Right renal cortex interstitium (tissue), 3 donors: ENCODE measurements around the gene GRIFIN. TPM values are rescaled to one million over a fixed set of nuclear protein-coding genes. Genes with fewer than 3 reads are reported as not detected.

ENCODE experiments used
- DNase-seq, 3 donors: peaks; one replicate each; pipeline ENCODE4 v3.0.0-alpha.2; 2013; ENCODE audit warnings: low read depth in 3 of 3, low spot score in 2 of 3
- polyA plus RNA-seq, 3 donors: library from polyadenylated mRNA; unstranded; fragments of 120-200 nt; gene quantifications; one replicate each; pipeline ENCODE4 v1.2.1, GENCODE V29; 2013; ENCODE audit not compliant: insufficient read length in 3 of 3

Gene GRIFIN
- polyA plus RNA-seq, 3 donors: not detected

DNA sequence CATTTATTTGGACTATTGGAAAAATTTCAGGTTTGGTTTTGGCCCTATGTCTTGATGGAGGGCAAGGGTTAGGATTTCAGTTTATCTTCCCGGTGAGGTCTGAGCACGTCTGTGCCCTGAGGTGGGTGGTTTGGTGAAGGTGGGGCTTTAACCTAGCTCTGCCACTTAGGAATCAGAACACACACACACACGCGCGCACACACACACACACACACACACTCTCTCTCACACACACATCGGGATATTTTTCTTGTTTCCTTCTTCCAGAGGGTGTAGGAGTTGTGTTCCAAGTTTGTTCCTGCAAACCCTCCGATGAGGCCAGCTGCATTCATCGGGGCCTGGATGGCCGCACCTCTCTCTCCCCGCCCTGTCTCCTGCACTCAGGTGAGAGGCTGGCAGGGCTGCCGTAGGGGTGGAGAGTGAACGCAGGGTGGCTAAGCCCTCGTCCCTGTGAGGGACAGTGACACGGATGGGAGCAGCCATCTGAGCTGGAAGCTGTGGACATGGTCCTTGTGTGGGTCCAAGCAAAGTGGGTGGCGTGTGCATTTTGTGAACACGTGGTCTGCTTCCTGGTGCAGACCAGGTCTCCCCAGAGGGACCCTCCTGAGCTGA, 38.6 kb downstream of the GRIFIN start:
- DNase-seq: no peak

DNA sequence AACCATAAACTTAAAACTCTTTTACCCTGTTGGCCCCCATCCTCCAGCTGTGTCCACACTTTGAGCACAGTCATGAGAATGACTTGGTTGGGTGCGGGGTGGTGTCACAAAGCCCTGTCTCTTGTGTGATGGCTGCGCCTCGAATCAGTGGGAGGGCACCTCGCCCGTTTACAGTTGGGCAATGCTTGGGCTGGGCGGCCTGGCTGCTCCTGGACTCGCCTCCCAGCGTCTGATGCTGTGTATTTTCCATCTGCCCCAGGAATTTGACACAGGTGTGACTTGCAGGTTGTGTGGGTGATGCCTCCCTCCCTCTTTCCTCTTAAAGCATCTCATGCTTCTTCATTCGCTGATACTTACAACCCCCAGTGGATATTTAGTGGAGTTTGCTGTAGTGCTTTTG, 39.1 kb downstream of the GRIFIN start:
- DNase-seq: no peak

DNA sequence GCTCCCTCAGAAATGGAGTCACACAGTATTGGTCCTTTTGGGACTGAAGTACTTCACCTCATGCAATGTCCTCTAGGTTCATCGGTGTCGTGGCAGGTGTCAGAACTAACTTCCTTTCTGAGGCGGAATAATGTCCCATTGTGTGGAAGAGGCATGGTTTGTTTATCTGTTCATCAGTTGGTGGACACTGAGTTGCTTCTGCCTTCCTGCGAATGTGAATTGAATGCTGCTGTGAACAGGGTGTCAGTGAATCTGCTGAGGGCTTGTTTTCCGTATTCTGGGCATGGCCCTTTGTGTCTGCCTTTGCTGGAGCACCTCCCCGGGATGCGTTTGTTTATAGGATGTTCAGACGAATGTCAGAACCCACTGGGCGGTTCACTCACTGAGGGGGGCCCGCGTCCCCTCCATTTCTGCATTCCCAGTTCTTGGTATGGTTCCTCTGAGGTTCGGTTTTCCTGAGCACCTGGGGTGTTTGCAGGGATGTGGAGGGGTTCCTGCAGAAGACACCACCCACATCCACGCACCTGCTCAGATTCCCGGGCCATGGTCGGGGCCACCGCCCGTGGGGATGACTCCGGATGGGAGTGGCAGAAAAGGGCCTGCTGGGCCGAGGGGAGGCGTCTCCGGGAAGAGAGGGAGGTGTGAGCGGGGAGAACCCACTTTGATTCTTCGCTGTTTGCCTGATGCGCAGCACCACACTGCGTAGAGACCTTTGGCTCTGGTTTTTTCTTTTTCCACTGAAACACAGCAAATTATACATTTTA, 39.7 kb downstream of the GRIFIN start:
- no peak for DNase-seq

DNA sequence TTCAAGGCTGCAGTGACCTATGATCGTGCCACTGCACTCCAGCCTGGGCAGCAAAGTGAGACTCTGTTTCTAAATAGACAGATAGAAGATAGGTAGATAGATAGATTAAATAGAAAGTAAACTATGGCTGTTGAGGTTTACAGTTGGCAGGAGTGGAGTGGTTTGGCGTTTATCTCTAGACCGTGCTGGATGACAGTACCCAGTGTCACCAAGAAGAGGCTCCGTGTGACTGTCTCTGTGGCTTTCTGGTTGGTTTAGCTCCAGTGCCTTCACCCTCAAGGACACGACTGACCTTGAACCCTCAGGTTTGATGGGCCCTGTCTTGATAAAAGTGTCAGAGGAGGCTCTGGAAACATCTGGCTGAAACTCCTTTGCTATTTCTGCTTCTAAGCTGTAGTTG, 41.1 kb downstream of the GRIFIN start:
- DNase-seq: no peak

DNA sequence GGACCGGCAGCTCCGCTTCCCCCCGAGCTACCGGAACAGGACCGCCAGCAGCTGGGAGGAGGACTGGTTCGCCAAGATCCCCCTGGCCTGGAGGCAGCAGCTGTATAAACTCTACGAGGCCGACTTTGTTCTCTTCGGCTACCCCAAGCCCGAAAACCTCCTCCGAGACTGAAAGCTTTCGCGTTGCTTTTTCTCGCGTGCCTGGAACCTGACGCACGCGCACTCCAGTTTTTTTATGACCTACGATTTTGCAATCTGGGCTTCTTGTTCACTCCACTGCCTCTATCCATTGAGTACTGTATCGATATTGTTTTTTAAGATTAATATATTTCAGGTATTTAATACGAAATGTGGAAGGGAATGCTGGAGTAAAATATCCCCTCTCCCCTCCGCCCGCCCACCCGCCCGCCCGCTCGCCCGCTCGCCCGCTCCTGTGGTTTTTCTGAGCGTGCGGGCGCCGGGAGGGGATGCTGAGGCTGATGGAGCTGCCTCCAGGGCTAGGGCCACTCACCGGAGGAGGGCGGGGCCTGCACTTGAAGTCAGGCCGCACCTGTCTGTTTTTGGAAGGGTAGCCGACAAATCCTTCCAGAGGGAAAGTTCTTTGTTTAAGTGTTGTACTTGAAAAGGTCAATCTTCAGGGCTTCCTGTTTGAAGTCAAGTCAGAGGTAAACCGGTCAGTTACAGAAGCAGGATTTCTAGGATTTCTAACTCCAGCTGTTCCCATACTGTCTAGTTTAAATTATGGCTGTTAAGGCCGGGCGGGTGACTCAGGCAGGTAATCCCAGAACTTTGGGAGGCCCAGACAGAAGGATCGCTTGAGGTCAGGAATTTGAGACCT, 42.3 kb downstream of the GRIFIN start:
- no peak for DNase-seq

DNA sequence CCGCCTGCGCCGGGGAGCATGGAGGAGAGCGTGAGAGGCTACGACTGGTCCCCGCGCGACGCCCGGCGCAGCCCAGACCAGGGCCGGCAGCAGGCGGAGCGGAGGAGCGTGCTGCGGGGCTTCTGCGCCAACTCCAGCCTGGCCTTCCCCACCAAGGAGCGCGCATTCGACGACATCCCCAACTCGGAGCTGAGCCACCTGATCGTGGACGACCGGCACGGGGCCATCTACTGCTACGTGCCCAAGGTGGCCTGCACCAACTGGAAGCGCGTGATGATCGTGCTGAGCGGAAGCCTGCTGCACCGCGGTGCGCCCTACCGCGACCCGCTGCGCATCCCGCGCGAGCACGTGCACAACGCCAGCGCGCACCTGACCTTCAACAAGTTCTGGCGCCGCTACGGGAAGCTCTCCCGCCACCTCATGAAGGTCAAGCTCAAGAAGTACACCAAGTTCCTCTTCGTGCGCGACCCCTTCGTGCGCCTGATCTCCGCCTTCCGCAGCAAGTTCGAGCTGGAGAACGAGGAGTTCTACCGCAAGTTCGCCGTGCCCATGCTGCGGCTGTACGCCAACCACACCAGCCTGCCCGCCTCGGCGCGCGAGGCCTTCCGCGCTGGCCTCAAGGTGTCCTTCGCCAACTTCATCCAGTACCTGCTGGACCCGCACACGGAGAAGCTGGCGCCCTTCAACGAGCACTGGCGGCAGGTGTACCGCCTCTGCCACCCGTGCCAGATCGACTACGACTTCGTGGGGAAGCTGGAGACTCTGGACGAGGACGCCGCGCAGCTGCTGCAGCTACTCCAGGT, 43.1 kb downstream of the GRIFIN start:
- DNase-seq: no peak

DNA sequence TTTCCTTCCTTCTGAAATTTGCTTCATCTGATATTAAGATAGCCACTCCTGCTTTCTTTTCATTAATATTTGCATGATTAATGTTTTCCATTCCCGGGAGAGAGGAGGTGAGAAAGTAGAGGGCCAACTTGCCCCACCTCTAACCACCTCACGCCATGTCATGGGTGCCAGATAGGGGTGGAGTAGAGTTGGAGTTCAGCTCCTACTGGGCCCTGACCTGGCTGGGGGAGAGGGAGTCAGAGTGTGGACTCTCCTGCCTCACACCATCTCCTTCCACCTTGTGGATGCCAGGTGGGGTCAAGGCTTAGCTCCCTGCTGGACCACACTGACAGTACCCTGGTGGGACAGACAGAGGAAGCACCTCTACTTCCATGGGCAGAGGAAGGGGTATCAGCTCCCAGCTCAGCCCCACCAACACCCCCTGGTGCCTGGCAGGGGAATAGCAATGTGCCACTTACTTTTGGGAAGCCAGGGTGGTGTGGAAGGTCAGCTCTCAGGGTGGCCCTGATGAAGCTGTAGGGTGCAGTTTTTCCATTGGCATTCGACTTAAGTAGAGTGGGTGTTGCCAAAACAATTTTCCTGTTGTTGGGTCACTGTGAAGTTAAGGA, 44.8 kb downstream of the GRIFIN start:
- DNase-seq: no peak

DNA sequence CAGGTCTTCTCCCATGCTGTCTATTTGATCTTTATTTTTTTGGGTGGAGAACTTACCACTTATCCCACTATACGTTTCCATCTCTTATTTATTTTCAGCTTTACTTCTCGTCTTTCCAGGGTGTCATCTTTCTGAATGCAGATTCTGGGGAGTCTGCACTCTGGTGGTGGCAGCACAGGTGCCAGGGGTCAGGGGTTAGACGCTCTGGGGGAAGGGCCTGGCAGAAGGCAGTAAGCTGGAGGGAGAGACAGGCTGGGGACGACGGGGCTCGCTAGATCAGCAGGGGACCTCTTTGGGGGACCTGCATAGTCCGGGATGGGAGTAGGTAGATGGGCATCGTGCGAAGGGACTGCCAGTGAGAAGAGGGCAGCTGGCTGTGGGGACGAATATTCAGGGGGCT, 50.4 kb downstream of the GRIFIN start:
- DNase-seq: no peak

Other genes with a start within 250 kb of the GRIFIN start
- gene MAD1L1, start 243.5 kb downstream of the GRIFIN start, polyA plus RNA-seq: 10 to 100 TPM; 22.9 to 26.0 (median 25.1) TPM
- 10 to 100 TPM; 36.9 to 41.3 (median 40.2) TPM for gene MRM2, start 234.2 kb downstream of the GRIFIN start, polyA plus RNA-seq
- gene NUDT1, start 234.2 kb downstream of the GRIFIN start, polyA plus RNA-seq: 10 to 100 TPM; 18.9 to 19.8 (median 19.0) TPM
- 10 to 100 TPM; 37.1 to 44.0 (median 37.6) TPM for gene SNX8, start 162.0 kb downstream of the GRIFIN start, polyA plus RNA-seq
- 100 to 1,000 TPM; 153 to 173 (median 163) TPM for gene EIF3B, start 121.6 kb downstream of the GRIFIN start, polyA plus RNA-seq
- 1 to 10 TPM; 6.8 to 9.8 (median 8.5) TPM for gene CHST12, start 72.8 kb downstream of the GRIFIN start, polyA plus RNA-seq
- 10 to 100 TPM; 25.3 to 31.0 (median 30.7) TPM for gene LFNG, start 43.4 kb upstream of the GRIFIN start, polyA plus RNA-seq
- gene BRAT1, start 79.1 kb upstream of the GRIFIN start, polyA plus RNA-seq: 10 to 100 TPM; 18.7 to 22.9 (median 20.3) TPM
- gene IQCE, start 82.6 kb upstream of the GRIFIN start, polyA plus RNA-seq: 10 to 100 TPM; 19.2 to 21.2 (median 21.2) TPM
- gene TTYH3, start 155.6 kb upstream of the GRIFIN start, polyA plus RNA-seq: 10 to 100 TPM; 65.8 to 75.9 (median 68.7) TPM
- gene AMZ1, start 211.8 kb upstream of the GRIFIN start, polyA plus RNA-seq: under 1 TPM; 0.08 to 0.29 (median 0.27) TPM